ENCODE results near the gene ORAI1.

DNA sequence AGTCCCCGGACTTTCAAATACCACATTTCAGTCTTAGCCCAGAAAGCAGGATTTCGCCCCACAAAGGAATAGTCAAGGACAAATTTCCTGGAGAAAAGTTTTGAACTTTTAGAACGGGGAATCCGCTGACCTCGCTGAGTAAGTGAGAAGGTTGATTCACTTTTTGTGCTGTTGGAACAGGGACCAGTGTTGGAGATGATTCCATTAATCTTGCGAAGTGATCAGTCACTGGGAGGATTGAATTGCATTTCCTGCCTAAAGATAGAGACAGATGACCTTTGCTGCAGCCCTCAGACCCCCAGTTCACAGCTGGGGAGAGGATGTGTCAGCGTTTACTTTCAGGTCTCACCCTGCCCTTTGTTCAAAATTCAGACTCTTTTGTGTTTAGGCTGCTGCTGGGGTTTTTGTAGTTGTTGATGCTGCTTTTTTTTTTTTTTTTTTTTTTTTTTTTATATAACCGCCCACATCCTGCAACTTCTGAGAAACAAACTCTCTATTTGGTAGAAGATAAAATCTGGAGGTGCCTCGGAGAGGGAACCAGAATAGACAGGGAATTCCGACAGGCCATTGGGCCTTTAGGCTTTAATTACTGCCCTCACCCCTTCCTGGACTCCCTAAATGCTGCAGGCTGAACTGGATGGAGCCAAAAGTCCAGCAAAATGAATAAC is 35.7 kb upstream of the ORAI1 start:
- TF ChIP-seq, protein P1, sequence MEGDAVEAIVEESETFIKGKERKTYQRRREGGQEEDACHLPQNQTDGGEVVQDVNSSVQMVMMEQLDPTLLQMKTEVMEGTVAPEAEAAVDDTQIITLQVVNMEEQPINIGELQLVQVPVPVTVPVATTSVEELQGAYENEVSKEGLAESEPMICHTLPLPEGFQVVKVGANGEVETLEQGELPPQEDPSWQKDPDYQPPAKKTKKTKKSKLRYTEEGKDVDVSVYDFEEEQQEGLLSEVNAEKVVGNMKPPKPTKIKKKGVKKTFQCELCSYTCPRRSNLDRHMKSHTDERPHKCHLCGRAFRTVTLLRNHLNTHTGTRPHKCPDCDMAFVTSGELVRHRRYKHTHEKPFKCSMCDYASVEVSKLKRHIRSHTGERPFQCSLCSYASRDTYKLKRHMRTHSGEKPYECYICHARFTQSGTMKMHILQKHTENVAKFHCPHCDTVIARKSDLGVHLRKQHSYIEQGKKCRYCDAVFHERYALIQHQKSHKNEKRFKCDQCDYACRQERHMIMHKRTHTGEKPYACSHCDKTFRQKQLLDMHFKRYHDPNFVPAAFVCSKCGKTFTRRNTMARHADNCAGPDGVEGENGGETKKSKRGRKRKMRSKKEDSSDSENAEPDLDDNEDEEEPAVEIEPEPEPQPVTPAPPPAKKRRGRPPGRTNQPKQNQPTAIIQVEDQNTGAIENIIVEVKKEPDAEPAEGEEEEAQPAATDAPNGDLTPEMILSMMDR (IDR thresholded peaks at IDR 0.05 in 8 of 11, conservative IDR thresholded peaks at IDR 0.05 in 3 of 11): no peak
- TF ChIP-seq POLR2A (IDR thresholded peaks at IDR 0.05): no peak
